H9 (cell line): ENCODE measurements around the gene NTRK3. TPM values are rescaled to one million over a fixed set of nuclear protein-coding genes. Genes with fewer than 3 reads are reported as not detected.
A peak's percentile ranks its signal among the peaks of the same experiment; 100 is the strongest.

ENCODE experiments used
- DNase-seq: peaks from one replicate; pipeline ENCODE4 v3.0.0-alpha.2; 2017
- H2AFZ ChIP-seq: one replicate; pipeline ENCODE4 v1.6.1; 2013; ENCODE audit warnings: mild to moderate bottlenecking, low read length, control low read depth, moderate library complexity
- H2AK5ac ChIP-seq: 2 replicates; pipeline ENCODE4 v1.6.1; 2013; ENCODE audit warnings: low read length, control low read depth, mixed read lengths; ENCODE audit not compliant: insufficient read length
- H2BK120ac ChIP-seq: one replicate; pipeline ENCODE4 v1.6.1; 2013; ENCODE audit warnings: low read depth, mild to moderate bottlenecking, low read length, control low read depth, inconsistent platforms; ENCODE audit not compliant: poor library complexity, severe bottlenecking
- H2BK12ac ChIP-seq: 2 replicates; pipeline ENCODE4 v1.6.1; 2013; ENCODE audit warnings: low read length, control low read depth, mixed read lengths, low read depth; ENCODE audit not compliant: insufficient read length
- H2BK15ac ChIP-seq: 2 replicates; pipeline ENCODE4 v1.6.1; 2013; ENCODE audit warnings: low read depth, low read length, control low read depth
- H2BK20ac ChIP-seq: one replicate; pipeline ENCODE4 v1.6.1; 2013; ENCODE audit warnings: low read depth, mild to moderate bottlenecking, low read length, control low read depth, inconsistent platforms; ENCODE audit not compliant: poor library complexity, severe bottlenecking
- H2BK5ac ChIP-seq: 2 replicates; pipeline ENCODE4 v1.6.1; 2013; ENCODE audit warnings: low read length, control low read depth, mixed read lengths; ENCODE audit not compliant: insufficient read length
- H3K14ac ChIP-seq: 2 replicates; pipeline ENCODE4 v1.6.1; 2013; ENCODE audit warnings: low read length, control low read depth; ENCODE audit not compliant: insufficient read depth
- H3K18ac ChIP-seq: 2 replicates; pipeline ENCODE4 v1.6.1; 2013; ENCODE audit warnings: low read depth, mild to moderate bottlenecking, mixed read lengths, low read length, control low read depth; ENCODE audit not compliant: insufficient read length
- H3K23ac ChIP-seq: 2 replicates; pipeline ENCODE4 v1.6.1; 2013; ENCODE audit warnings: low read length, control low read depth, mixed read lengths, low read depth; ENCODE audit not compliant: insufficient read length
- H3K23me2 ChIP-seq: 2 replicates; pipeline ENCODE4 v1.6.1; 2013; ENCODE audit warnings: low read depth, mild to moderate bottlenecking, mixed read lengths, low read length, control low read depth; ENCODE audit not compliant: insufficient read length, poor library complexity, severe bottlenecking
- H3K27ac ChIP-seq: 2 replicates; pipeline ENCODE4 v1.5.1; 2013; ENCODE audit warnings: low read length, control low read depth, mixed read lengths, low read depth; ENCODE audit not compliant: insufficient read length
- H3K27me3 ChIP-seq: 2 replicates; pipeline ENCODE4 v1.6.1; 2013; ENCODE audit warnings: low read length, control low read depth, inconsistent platforms; ENCODE audit not compliant: insufficient read depth
- H3K4ac ChIP-seq: 2 replicates; pipeline ENCODE4 v1.6.1; 2013; ENCODE audit warnings: low read depth, mild to moderate bottlenecking, control low read depth, inconsistent platforms, low read length, moderate library complexity
- H3K4me1 ChIP-seq: 2 replicates; pipeline ENCODE4 v1.6.1; 2013; ENCODE audit warnings: low read length, control low read depth, inconsistent platforms; ENCODE audit not compliant: insufficient read depth
- H3K4me2 ChIP-seq: 2 replicates; pipeline ENCODE4 v1.6.1; 2013; ENCODE audit warnings: low read length, control low read depth, mixed read lengths; ENCODE audit not compliant: insufficient read length, insufficient read depth
- H3K56ac ChIP-seq: 2 replicates; pipeline ENCODE4 v1.6.1; 2013; ENCODE audit warnings: low read depth, mild to moderate bottlenecking, mixed read lengths, low read length, control low read depth; ENCODE audit not compliant: insufficient read length
- H3K79me1 ChIP-seq: 2 replicates; pipeline ENCODE4 v1.6.1; 2013; ENCODE audit warnings: low read depth, mild to moderate bottlenecking, moderate library complexity, low read length, control low read depth, inconsistent platforms; ENCODE audit not compliant: insufficient read depth, poor library complexity, severe bottlenecking
- H3K79me2 ChIP-seq: 2 replicates; pipeline ENCODE4 v1.6.1; 2013; ENCODE audit warnings: low read length, control low read depth, inconsistent platforms; ENCODE audit not compliant: insufficient read depth
- H3K9ac ChIP-seq: 2 replicates; pipeline ENCODE4 v1.6.1; 2013; ENCODE audit warnings: low read length, control low read depth, mixed read lengths; ENCODE audit not compliant: insufficient read length; ENCODE audit errors: extremely low read depth
- H3K9me3 ChIP-seq: one replicate; pipeline ENCODE4 v1.6.1; 2013; ENCODE audit warnings: low read depth, low read length, inconsistent platforms; ENCODE audit not compliant: control insufficient read depth
- H3T11ph ChIP-seq: one replicate; pipeline ENCODE4 v1.6.1; 2013; ENCODE audit warnings: mild to moderate bottlenecking, low read length, control low read depth, inconsistent platforms
- H4K20me1 ChIP-seq: one replicate; pipeline ENCODE4 v1.6.1; 2013; ENCODE audit not compliant: control insufficient read depth, insufficient read length, insufficient read depth
- H4K5ac ChIP-seq: 2 replicates; pipeline ENCODE4 v1.6.1; 2013; ENCODE audit warnings: low read depth, mild to moderate bottlenecking, mixed read lengths, low read length, control low read depth; ENCODE audit not compliant: insufficient read length
- H4K8ac ChIP-seq: replicated peaks from 2 replicates; pipeline ENCODE4 v1.6.1; 2013; ENCODE audit warnings: low read length, control low read depth, mixed read lengths, low read depth; ENCODE audit not compliant: insufficient read length
- H4K91ac ChIP-seq: 2 replicates; pipeline ENCODE4 v1.6.1; 2013; ENCODE audit warnings: low read depth, mild to moderate bottlenecking, moderate library complexity, mixed read lengths, low read length, control low read depth; ENCODE audit not compliant: insufficient read length
- H3K27ac Mint-ChIP-seq, 3 experiments: 2 replicates in 2 of 3; 3 replicates in 1 of 3; pipeline ENCODE4 v1.8.0; 2020 to 2021; ENCODE audit warnings: mixed read lengths in 3 of 3, mild to moderate bottlenecking in 1 of 3, moderate library complexity in 1 of 3
- H3K27me3 Mint-ChIP-seq: 2 replicates; pipeline ENCODE4 v1.8.0; 2021; ENCODE audit warnings: low read depth, mild to moderate bottlenecking, moderate library complexity, mixed read lengths
- H3K36me3 Mint-ChIP-seq, 3 experiments: 2 replicates in 2 of 3; 3 replicates in 1 of 3; pipeline ENCODE4 v1.8.0; 2020 to 2021; ENCODE audit warnings: low read depth in 3 of 3, mixed read lengths in 3 of 3; ENCODE audit not compliant: insufficient read depth in 1 of 3
- H3K4me1 Mint-ChIP-seq, 2 experiments: 2 replicates each; pipeline ENCODE4 v1.8.0; 2020; ENCODE audit warnings: mixed read lengths in 2 of 2
- H3K4me3 Mint-ChIP-seq, 2 experiments: 2 replicates in 1 of 2; 3 replicates in 1 of 2; pipeline ENCODE4 v1.8.0; 2020 to 2021; ENCODE audit warnings: mild to moderate bottlenecking in 2 of 2, mixed read lengths in 2 of 2, moderate library complexity in 1 of 2
- H3K9me3 Mint-ChIP-seq, 2 experiments: 2 replicates in 1 of 2; 3 replicates in 1 of 2; pipeline ENCODE4 v1.8.0; 2020; ENCODE audit warnings: mild to moderate bottlenecking in 2 of 2, mixed read lengths in 2 of 2, moderate library complexity in 1 of 2
- CTCF ChIP-seq: fragments of 200-600 bp; sonication (generic); conservative IDR thresholded peaks from 3 replicates; pipeline ENCODE4 v1.8.0; 2021; ENCODE audit warnings: antibody characterized with exemption, mild to moderate bottlenecking
- WGBS: extraction: QIAGEN DNeasy Blood & Tissue Kit; methylation state at CpG from one replicate; pipeline ENCODE4 v1.1.7; 2013; ENCODE audit warnings: missing lambda C conversion rate, low lambda C conversion rate, mixed read lengths; ENCODE audit not compliant: insufficient read length; ENCODE audit errors: extremely low coverage; 5-methylcytosine and 5-hydroxymethylcytosine counted together
- total RNA-seq: library from RNA; stranded (reverse); gene quantifications from 2 replicates; pipeline ENCODE4 v1.2.1, GENCODE V29; 2021

NTRK3 gene
- total RNA-seq, 1 experiment from 2014 or later, result 2.5 TPM

DNA sequence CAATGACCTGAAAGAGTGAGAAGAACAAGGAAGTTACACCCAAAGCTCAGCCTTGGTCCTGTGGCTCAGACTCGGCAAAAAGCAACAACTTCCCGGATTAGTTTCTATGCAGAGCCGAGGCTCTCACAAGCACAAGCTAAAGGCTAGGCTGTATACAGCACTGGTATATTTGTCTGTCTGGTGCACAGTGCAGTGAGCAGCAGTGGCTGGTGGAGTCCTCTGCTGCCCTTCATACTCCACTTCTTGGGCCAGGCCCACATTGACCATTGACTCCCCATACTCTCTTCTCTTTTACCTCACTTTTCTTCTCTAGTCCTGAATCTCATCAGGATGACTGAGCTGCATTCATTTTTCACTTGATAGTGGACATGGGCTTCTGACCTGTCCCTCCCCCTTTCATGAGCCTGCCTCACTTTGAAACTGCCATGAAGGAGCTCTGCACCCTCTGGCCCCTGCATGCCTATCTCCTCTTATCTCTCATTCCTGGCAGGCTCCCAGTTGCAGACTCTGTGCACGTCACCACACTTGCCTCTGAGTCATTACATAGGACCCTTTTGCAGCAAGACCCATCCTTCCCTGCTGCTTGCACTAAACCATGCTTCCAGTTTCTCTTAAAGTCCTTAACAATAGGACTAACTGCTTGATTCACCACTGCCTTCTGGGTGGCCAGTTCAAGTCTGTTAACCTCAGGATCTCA, 379.3 kb downstream of the NTRK3 start:
- no peak overlapping the region for H2BK120ac ChIP-seq
- H3K79me2 ChIP-seq, result no peaks in the 10 kb centered on the region
- no peak overlapping the region for H3K4me2 ChIP-seq
- no peak overlapping the region for H3K23ac ChIP-seq
- H2BK15ac ChIP-seq, result no peak overlapping the region
- H3K27me3 Mint-ChIP-seq, result no peaks in the 10 kb centered on the region
- H3K27me3 ChIP-seq, result no peaks in the 10 kb centered on the region
- no peak overlapping the region for H2BK12ac ChIP-seq
- H3K56ac ChIP-seq, result no peak overlapping the region
- H4K20me1 ChIP-seq, result no peaks in the 10 kb centered on the region
- no peak overlapping the region for H2BK5ac ChIP-seq
- H2AFZ ChIP-seq, result no peak overlapping the region
- no peak overlapping the region for H4K91ac ChIP-seq
- H3K23me2 ChIP-seq, result no peaks in the 10 kb centered on the region
- no peaks in the 10 kb centered on the region for H3K79me1 ChIP-seq
- no peak overlapping the region for H2AK5ac ChIP-seq
- no peak overlapping the region for H4K8ac ChIP-seq
- H3K36me3 Mint-ChIP-seq, result no peaks in the 10 kb centered on the region
- no peak overlapping the region for H3K4me3 Mint-ChIP-seq
- H2BK20ac ChIP-seq, result no peak overlapping the region
- H3K9me3 ChIP-seq, result no peaks in the 10 kb centered on the region
- H3K4me1 Mint-ChIP-seq, result peaks cover 3 to 4% of the 10 kb centered on the region in 2 experiments; a peak in 3 of 4 replicates
- H3K9ac ChIP-seq, result no peak overlapping the region
- no CpG with 5 or more reads among the region's 4 CpGs for WGBS
- H3T11ph ChIP-seq, result no peak overlapping the region
- no peaks in the 10 kb centered on the region for H3K9me3 Mint-ChIP-seq
- H3K4me1 ChIP-seq, result no peaks in the 10 kb centered on the region
- H3K14ac ChIP-seq, result no peak overlapping the region
- no peak overlapping the region for H3K27ac ChIP-seq
- no peak for DNase-seq
- peak overlapping the region in 1 of 3 experiments; percentile 30; a peak in 2 of 7 replicates for H3K27ac Mint-ChIP-seq
- no peak overlapping the region for H4K5ac ChIP-seq
- no peak overlapping the region for H3K18ac ChIP-seq
- no peak for TF ChIP-seq CTCF
- H3K4ac ChIP-seq, result no peak overlapping the region
